H1 (cell line): Measurements from ENCODE around the gene SESN2. TPM values are rescaled to one million over a fixed set of nuclear protein-coding genes. Genes with fewer than 3 reads are reported as not detected.

ENCODE experiments used
- CHD7 ChIP-seq: fragments of 300-600 bp; sonication (generic); IDR thresholded peaks from 2 replicates; pipeline ENCODE4 v1.7.1; 2012; ENCODE audit warnings: low read length, moderate library complexity, mild to moderate bottlenecking, inconsistent platforms; ENCODE audit not compliant: insufficient replicate concordance
- polyA plus RNA-seq, 7 experiments: library from polyadenylated mRNA; depleted of rRNA in 3 of 7; stranded (reverse) in 5 of 7; unstranded in 2 of 7; fragments of >200 nt in 5 of 7; fragments of 200-250 nt in 2 of 7; gene quantifications; 1 replicate in 5 of 7; 2 replicates in 1 of 7; 4 replicates in 1 of 7; pipeline versions ENCODE4 v1.2.1 to v1.2.3, GENCODE V29; 2011 to 2013; ENCODE audit warnings: missing spikeins in 2 of 7, mixed read lengths in 2 of 7
- total RNA-seq: library from RNA; stranded (reverse); fragmentation: NEBNext Ultra II Directional; extraction: Animal tissue kit (Norgen Biotek cat#: 25700); gene quantifications from 2 replicates; pipeline ENCODE4 v1.2.1, GENCODE V29; 2021

The SESN2 gene
- total and polyA plus RNA-seq, 2 of the 8 experiments (the other 6 are each of a cell fraction or from before 2014, with no cell fraction given), result 25.1 to 33.0 TPM

GRCh38 chr1:28288487-28288886 lies 29.2 kb downstream of the SESN2 start (continued):
- no peak for TF ChIP-seq CHD7
